ENCODE results near the gene DKK2. TPM values are rescaled to one million over a fixed set of nuclear protein-coding genes. Genes with fewer than 3 reads are reported as not detected.

The DKK2 gene
- total and polyA plus RNA-seq, 9 of the 15 experiments (the other 6 are each of a cell fraction or from before 2014, with no cell fraction given), result not detected

GRCh38 chr4:107071108-107071507 lies 35.0 kb upstream of the DKK2 start:
- no TSS peak for BruUV-seq (replicated peaks)
- H3K4me3 ChIP-seq, result no peak overlapping the region
- H3K4me1 ChIP-seq (replicated peaks in 1 of 2; ENCODE audit: control insufficient read depth in 2 of 2, insufficient read depth in 2 of 2, low read length in 2 of 2), result no peaks in the 10 kb centered on the region
- DNase-seq (ENCODE audit: extremely low read depth in 1 of 4, low spot score in 3 of 4) (no peak), ATAC-seq (no peak), FAIRE-seq (no peak)
- H3K9ac ChIP-seq (ENCODE audit: insufficient read depth in 1 of 2, low read depth in 2 of 2, low read length in 2 of 2), result no peak overlapping the region
- CTCF ChIA-PET (ENCODE audit: low intra/inter-chr PET ratio), result no interaction called here
- no peaks in the 10 kb centered on the region for H4K20me1 ChIP-seq (replicated peaks; ENCODE audit: control insufficient read depth, insufficient read depth, low read length)
- H3K27ac ChIP-seq (ENCODE audit: extremely low read depth, low read depth, low read length), result no peak overlapping the region
- intact Hi-C loops (cut with micrococcal nuclease), result no loop called here
- H3K4me2 ChIP-seq (ENCODE audit: insufficient read depth, low read length), result no peak overlapping the region
- H3K9me1 ChIP-seq (ENCODE audit: control insufficient read depth, insufficient read depth, low read length), result no peaks in the 10 kb centered on the region
- in situ Hi-C loops (cut with MboI), result no loop called here
- no peaks in the 10 kb centered on the region for H3K27me3 ChIP-seq (ENCODE audit: control insufficient read depth in 2 of 2, insufficient read depth in 2 of 2, low read length in 2 of 2)
- no peaks in the 10 kb centered on the region for H3K36me3 ChIP-seq (ENCODE audit: control insufficient read depth, insufficient read depth, low read length)
- no peak for TF ChIP-seq ZNF696 (CRISPR knock-in tag; conservative IDR thresholded peaks at IDR 0.05)
- no peak for TF ChIP-seq ZNF76 (CRISPR knock-in tag; IDR thresholded peaks at IDR 0.05; ENCODE audit: borderline replicate concordance)
- TF ChIP-seq GABPB2 (CRISPR knock-in tag; conservative IDR thresholded peaks at IDR 0.05), result no peak
- no peak for TF ChIP-seq ZNF274 (IDR thresholded peaks at IDR 0.05; ENCODE audit: borderline replicate concordance, low read depth, low read length)
- TF ChIP-seq, protein P1, sequence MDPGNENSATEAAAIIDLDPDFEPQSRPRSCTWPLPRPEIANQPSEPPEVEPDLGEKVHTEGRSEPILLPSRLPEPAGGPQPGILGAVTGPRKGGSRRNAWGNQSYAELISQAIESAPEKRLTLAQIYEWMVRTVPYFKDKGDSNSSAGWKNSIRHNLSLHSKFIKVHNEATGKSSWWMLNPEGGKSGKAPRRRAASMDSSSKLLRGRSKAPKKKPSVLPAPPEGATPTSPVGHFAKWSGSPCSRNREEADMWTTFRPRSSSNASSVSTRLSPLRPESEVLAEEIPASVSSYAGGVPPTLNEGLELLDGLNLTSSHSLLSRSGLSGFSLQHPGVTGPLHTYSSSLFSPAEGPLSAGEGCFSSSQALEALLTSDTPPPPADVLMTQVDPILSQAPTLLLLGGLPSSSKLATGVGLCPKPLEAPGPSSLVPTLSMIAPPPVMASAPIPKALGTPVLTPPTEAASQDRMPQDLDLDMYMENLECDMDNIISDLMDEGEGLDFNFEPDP (CRISPR knock-in tag; IDR thresholded peaks at IDR 0.05), result no peak
- TF ChIP-seq SMARCA4 (IDR thresholded peaks at IDR 0.05), result no peak
- TF ChIP-seq SETDB1 (IDR thresholded peaks at IDR 0.05; ENCODE audit: low read length), result no peak
- TF ChIP-seq ZNF717 (CRISPR knock-in tag; IDR thresholded peaks at IDR 0.05), result no peak
- H3K9me3 ChIP-seq (replicated peaks; ENCODE audit: control insufficient read depth, insufficient read depth, low read depth, low read length), result no peaks in the 10 kb centered on the region
- POLR2A ChIA-PET, result no interaction called here
- no peak overlapping the region for H2AFZ ChIP-seq (ENCODE audit: low read depth, low read length)
- no peaks in the 10 kb centered on the region for H3K79me2 ChIP-seq (ENCODE audit: control insufficient read depth, insufficient read depth, low read length)
